GM19043 (cell line): ENCODE measurements around the gene MIS18A.
"Not testable (repeated sequence)": the region's sequence is repeated elsewhere in the genome, so short reads cannot be mapped to it uniquely, and the experiment has no call there.

Source experiments
- ATAC-seq: cut with Tn5 transposase; IDR thresholded peaks from one replicate; pipeline ENCODE4 v1.9.1; 2021; ENCODE audit warnings: low read depth; ENCODE audit not compliant: unreplicated experiment

MIS18A gene, protein sequence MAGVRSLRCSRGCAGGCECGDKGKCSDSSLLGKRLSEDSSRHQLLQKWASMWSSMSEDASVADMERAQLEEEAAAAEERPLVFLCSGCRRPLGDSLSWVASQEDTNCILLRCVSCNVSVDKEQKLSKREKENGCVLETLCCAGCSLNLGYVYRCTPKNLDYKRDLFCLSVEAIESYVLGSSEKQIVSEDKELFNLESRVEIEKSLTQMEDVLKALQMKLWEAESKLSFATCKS

DNA sequence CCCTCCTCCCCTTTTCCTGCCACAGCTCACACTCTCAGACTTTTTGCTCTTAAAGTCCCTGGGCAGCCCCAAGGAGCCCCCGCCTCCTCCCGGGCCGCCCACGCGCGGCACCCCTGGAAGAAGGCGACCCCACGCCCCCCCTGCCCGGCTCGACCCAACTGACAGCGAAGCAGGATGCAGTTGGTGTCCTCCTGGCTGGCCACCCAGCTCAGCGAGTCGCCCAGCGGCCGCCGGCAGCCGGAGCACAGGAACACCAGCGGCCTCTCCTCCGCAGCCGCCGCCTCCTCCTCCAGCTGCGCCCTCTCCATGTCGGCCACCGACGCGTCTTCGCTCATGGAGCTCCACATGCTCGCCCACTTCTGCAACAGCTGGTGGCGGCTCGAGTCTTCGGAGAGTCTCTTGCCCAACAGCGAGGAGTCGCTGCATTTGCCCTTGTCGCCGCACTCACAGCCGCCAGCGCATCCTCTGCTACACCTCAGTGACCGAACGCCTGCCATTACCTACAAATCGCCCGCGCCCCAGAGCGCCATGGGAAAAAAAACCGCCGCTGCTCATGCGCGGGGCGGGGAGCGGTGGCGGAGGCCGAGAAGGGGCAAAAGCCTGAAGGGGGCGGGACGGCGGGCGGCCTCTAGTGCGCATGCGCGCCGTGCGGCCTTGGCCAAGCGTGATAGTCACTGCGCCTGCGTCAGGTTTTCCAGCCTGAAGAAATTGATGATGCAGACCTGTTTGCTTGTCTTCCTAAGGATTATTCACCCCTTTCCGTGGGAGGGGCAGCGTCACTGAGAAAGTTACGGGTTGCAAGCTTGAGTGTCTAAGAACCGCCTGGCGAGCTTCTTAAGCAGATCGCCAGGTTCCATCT lies at the start of gene MIS18A:
TSS of gene MIS18A (minus strand) at position 532 of the 859 bp plus-strand sequence. CDS start at position 497, 35 bp downstream.
- ATAC-seq: peak; percentile 92

GRCh38 chr21:32328595-32328994 lies 49.7 kb upstream of the MIS18A start:
- no peak for ATAC-seq

DNA sequence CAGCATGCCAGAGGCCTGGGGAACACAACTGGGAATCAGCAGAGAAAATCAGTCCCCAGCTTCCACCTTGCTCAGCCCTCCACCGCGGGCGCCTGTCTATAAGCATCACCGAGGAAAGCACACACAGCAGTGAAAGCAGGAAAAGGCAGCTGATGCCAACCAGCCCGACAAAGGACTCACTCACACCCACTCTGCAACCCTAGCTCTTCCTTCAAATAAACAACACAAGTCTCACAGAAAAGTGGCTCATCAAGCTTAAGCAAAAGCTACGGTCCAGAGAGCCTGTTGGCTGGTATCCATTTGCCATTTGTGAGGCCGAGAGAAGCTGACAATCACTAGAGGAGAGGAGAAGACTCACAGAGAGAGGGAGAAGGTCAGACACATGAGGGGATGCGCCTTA lies 46.9 kb upstream of the MIS18A start:
- ATAC-seq: no peak

DNA sequence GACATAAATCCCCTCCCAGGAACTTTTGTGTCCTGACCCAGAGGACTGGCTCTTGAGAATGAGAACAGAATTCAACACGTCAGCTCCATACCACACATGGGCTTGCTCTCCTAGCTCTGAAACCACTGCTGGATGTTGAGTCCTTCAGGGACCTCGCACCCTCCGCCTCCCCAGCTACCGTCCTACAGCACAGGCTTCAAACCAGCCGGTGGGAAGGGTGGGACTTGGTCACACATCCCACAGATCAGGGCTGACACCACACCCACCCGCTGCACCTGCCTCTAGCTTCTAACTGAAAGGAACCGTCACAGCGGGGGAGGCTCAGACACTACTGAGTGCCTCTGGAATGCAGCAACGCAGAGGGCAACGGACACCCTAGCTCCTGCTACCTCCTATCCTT lies 43.8 kb upstream of the MIS18A start:
- no peak for ATAC-seq

DNA sequence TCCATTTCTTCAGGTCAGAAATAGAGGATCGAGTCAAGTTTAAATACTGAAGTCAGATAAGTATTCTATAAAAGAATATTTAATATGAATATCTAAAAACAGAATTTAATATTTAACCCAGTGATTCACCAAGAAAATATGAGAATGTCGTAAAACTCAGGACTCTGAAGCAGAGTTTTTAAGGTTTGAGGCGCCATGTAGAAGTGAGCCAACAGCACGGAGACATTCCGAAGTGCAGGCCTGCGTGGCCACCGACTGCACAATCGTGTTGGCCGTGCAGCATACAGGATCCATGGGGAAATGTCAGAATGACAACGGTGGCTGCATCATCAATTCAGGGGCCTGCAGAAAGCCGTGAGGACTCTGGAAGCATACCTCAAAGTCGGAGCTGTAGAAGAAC lies 43.3 kb upstream of the MIS18A start:
- no peak for ATAC-seq

DNA sequence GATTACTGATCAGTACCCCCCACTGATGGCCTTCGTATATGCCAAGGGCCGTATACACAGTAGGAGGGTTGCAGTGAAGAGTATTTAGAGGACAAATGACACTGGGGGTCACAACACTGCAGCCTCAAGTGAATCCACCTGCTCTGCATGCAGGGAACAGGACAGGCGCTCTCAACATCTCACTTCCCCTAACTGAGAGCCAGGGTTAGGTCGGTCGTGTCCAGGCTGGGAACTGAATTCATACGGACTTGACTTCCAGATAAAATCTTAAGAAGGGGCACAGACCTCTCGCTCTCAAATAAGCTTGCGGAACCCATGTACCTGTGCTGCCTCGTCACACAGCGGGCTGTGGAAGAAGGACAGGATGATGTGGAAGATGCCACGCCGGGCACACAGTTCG lies 42.6 kb upstream of the MIS18A start:
- no peak for ATAC-seq

- ATAC-seq: no peak
Observed at GRCh38 chr21:32320726-32321125, 41.9 kb upstream of the MIS18A start.

GRCh38 chr21:32320059-32320458 lies 41.2 kb upstream of the MIS18A start:
- no peak for ATAC-seq

DNA sequence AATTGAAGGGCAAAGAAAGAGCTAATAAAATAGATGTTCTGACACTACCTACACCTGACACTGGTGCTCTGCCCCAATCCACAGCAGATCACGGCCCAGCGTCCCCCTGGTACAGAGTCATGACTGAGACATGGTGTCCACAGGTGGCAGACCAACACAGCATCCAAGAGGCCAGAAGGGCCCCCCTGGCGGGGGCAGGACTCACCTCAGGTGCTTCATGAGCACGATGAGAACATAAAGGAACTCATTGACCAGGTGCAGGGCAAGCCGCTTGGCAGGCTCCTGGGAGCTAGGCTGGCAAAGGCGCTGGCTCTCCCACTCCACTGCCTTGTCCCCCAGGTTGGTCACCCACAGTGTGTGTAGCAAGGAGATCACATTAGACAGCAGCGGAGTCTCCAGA lies 40.2 kb upstream of the MIS18A start:
- ATAC-seq: no peak

DNA sequence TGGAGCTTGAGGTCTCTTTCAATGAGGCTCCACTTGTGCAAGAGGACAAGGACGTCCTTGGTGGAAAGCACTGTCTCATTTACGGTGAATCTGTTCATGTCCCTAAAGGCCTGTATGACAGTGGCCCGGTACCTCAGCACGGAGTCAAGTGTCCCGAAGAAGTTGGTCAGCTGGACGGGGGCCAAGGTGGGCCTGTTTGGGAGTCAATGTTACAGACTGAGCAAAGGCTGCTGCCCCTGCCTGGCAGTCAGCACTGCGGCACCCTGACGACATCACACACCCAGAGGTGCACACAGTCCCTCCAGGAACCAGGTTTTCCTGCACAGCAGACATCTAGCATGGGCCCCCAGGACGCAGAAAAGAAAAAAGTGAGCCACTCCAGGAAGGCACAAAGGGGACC lies 38.9 kb upstream of the MIS18A start:
- ATAC-seq: no peak

DNA sequence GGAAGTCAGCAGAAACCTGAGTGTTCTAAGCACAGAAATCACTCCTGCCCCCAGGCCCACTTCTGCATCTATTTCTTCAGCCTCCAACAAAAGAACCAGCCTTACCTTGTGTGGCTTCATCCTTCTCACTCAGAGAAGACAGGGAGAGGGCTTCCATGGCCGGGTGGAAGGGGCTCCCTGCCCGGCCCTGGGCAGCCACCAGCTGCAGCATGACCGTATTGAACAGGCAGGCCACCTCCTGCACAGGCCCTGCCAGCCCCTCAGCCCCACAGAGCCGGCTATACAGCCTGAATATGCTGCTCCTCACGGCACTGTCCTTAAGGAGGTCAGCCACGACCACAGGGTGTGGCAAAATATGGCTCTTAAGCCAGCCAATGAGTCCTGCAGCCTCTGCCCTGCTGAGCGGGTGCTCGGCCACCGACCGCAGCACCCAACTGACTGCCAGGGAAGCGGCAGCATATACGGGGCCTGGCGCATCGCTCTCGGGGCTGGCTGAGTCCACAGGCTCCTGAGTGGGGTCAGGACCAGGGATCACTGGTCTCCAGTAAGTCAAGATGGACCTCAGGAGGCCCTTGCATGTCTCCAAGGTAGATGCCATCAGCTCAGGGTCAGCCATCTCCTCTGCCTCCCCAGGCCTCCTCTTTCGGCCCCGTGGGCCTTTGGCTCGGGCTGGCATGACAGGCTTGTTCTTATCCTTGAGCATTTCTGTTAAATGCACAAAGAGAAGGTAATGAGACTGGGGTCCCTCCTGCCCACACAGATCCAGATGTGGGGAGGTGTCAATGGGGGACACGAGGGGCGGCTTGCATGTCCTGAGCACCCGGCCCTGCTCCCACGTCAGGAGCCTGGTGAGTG lies 37.7 kb upstream of the MIS18A start:
- ATAC-seq: no peak

GRCh38 chr21:32315511-32316281 lies 36.8 kb upstream of the MIS18A start:
- no peak for ATAC-seq

DNA sequence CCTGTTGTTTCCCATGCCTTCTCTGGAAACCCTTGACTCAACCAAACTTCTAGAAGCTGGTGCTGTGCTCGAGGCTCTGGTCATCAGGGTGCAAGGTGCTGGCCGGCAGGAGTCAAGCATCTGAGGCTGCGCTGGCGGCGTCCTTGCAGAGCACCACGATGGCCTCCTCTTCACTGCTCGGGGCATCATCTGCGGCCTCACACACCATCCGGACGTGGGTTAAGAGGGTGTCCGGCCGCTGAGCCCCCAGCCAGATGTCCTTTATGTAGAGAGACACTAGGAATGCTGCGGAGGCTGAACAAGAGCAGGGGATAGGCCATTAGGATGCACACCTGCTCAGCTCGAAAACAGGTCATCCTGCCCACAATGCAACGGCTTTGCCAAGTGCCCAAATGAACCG lies 36.0 kb upstream of the MIS18A start:
- ATAC-seq: no peak

DNA sequence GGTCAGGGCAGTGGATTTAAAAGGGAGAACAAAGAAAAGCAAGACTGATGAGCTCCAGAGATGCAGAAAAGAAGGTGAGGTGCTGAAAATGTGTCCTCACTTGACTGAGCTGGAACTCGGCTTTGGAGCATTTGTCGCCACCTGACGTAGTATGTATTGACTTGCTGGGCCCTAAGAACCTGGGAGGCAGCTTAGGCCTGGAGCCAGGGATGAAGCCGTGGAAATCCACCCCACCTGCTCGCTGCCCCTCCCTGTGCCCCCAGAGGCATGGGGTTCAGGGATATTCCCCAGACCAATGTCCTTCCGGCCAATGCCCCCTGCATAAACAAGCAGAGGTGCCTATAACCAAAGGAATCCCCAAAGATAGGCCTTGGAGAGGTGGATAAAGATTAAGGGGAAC lies 34.1 kb upstream of the MIS18A start:
- ATAC-seq: no peak

DNA sequence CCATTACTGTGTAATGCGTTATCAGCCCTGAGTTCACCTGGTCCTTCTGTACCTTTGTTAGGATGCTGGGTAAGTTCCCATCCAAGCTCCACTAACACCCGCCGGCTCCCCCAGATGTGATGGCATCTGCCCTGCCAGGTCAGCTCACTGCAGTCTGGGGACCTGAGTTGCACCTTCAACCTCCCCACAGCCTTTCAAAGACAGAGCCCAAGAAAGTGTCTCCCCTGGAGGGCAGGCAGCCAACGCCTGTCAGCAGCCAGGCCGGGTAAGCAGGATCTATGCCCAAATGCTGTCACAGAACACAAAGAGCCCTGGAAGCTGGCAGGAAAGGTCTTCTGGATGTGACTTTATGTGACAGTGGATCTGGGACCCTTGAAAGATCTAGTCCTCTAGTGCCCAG lies 33.5 kb upstream of the MIS18A start:
- ATAC-seq: no peak

DNA sequence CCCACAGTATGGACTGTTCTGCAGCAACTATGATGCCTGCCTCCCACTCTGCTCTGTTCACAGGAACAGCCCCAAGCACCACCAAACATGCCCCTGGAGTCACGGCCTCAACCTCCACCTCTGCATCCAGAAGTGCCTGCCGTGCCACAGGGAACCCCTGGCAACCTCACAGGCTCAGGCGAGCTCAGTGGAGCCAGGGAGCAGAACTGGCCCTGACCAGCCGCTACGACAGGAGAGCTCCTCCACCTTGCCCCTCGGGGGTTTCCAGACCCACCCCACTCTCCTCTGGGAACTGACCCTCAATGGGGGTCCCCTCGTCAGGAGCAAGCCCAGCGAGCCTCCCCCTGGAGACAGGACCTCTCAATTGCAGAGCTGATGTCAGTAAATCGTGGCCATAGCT lies 32.8 kb upstream of the MIS18A start:
- ATAC-seq: no peak

- not testable (repeated sequence) for ATAC-seq
Observed at GRCh38 chr21:32310976-32311375, 32.1 kb upstream of the MIS18A start.

GRCh38 chr21:32309906-32310460 lies 31.1 kb upstream of the MIS18A start:
- ATAC-seq: no peak

GRCh38 chr21:32308696-32309095 lies 29.8 kb upstream of the MIS18A start:
- no peak for ATAC-seq

DNA sequence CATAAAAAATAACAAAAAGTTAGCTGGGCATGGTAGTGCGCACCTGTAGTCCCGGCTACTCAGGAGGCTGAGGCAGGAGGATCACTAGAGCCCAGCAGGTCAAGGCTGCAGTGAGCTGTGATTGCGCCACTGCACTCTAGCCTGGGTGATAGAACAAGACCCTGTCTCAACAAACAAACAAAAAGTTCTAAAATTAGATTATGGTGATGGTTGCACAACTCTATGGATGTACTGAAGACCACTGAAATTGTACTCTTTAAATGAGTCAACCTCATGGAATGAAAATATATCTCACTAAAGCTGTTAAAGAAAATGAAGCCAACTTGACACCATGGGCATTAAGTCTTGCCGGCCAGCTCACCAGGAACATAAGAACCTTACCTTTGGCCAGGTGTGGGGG lies 28.9 kb upstream of the MIS18A start:
- no peak for ATAC-seq
